A673 (cell line): ENCODE measurements around the gene NECTIN1. TPM values are rescaled to one million over a fixed set of nuclear protein-coding genes. Genes with fewer than 3 reads are reported as not detected.

Experiments
- BruUV-seq: library from RNA; stranded (reverse); fragments of 400-500 nt; replicated peaks from 2 replicates; lab custom pipeline; 2021; lab: Mats Ljungman, UMichigan
- CTCF ChIA-PET: fragments of 300-600 bp; sonication (Branson Sonifier 250); formaldehyde crosslinking; loops from one replicate; lab custom pipeline; 2022; ENCODE audit warnings: antibody characterized with exemption; lab: Charles Lee
- POLR2A ChIA-PET: fragments of 300-600 bp; sonication (Branson Sonifier 250); formaldehyde crosslinking; loops from one replicate; lab custom pipeline; 2022; ENCODE audit warnings: antibody characterized with exemption; ENCODE audit not compliant: low non-redundant PET; lab: Charles Lee
- DNase-seq: peaks from one replicate; pipeline ENCODE4 v3.0.0-alpha.2; 2015; ENCODE audit warnings: low spot score
- H3K27ac ChIP-seq: fragments of 200-600 bp; sonication (generic); 2 replicates; pipeline ENCODE4 v1.5.1; 2016; ENCODE audit warnings: mixed run types, low read depth, mild to moderate bottlenecking, mixed read lengths, antibody characterized with exemption, low read length; ENCODE audit not compliant: poor library complexity, severe bottlenecking
- H3K27me3 ChIP-seq: fragments of 200-600 bp; sonication (generic); replicated peaks from 2 replicates; pipeline ENCODE4 v1.6.1; 2017; ENCODE audit warnings: mixed run types, low read depth, mild to moderate bottlenecking, mixed read lengths, antibody characterized with exemption, low read length; ENCODE audit not compliant: insufficient read depth, poor library complexity
- H3K36me3 ChIP-seq: fragments of 200-600 bp; sonication (generic); 2 replicates; pipeline ENCODE4 v1.6.1; 2016; ENCODE audit warnings: mixed run types, mild to moderate bottlenecking, mixed read lengths, antibody characterized with exemption, low read length; ENCODE audit not compliant: insufficient read depth, poor library complexity, severe bottlenecking
- H3K4me1 ChIP-seq: fragments of 200-600 bp; sonication (generic); 2 replicates; pipeline ENCODE4 v1.6.1; 2017; ENCODE audit warnings: mixed run types, mild to moderate bottlenecking, mixed read lengths, antibody characterized with exemption, low read length; ENCODE audit not compliant: insufficient read depth, poor library complexity, severe bottlenecking
- H3K4me3 ChIP-seq: fragments of 200-600 bp; sonication (generic); 2 replicates; pipeline ENCODE4 v1.5.1; 2016; ENCODE audit warnings: low read depth, mixed run types, mild to moderate bottlenecking, mixed read lengths, low read length; ENCODE audit not compliant: poor library complexity, severe bottlenecking
- H3K9me3 ChIP-seq: fragments of 200-600 bp; sonication (generic); 2 replicates; pipeline ENCODE4 v1.6.1; 2016; ENCODE audit warnings: mixed run types, low read depth, mild to moderate bottlenecking, mixed read lengths, antibody characterized with exemption, low read length; ENCODE audit not compliant: poor library complexity, severe bottlenecking
- CTCF ChIP-seq: fragments of 300-800, 200-600 bp; sonication (generic); conservative IDR thresholded peaks from 2 replicates; pipeline ENCODE4 v1.5.1; 2017; ENCODE audit warnings: low read depth, mild to moderate bottlenecking, antibody characterized with exemption, low read length, moderate library complexity, mixed read lengths
- EZH2 ChIP-seq: fragments of 200-600 bp; sonication (generic); IDR thresholded peaks from 2 replicates; pipeline ENCODE4 v1.6.1; 2017; ENCODE audit warnings: borderline replicate concordance, low read depth, mild to moderate bottlenecking, mixed read lengths, antibody characterized with exemption, low read length; ENCODE audit not compliant: poor library complexity, severe bottlenecking
- intact Hi-C: fragments of 100-400 bp; cut with micrococcal nuclease; formaldehyde crosslinking; loops from one replicate; pipeline ENCODE4 v1.10.0; 2022; ENCODE audit not compliant: unreplicated experiment
- total RNA-seq: library from RNA; stranded (reverse); gene quantifications from 2 replicates; pipeline ENCODE4 v1.2.3, GENCODE V29; 2021

Gene NECTIN1
- total RNA-seq, 1 experiment from 2014 or later: 10.1 TPM

DNA sequence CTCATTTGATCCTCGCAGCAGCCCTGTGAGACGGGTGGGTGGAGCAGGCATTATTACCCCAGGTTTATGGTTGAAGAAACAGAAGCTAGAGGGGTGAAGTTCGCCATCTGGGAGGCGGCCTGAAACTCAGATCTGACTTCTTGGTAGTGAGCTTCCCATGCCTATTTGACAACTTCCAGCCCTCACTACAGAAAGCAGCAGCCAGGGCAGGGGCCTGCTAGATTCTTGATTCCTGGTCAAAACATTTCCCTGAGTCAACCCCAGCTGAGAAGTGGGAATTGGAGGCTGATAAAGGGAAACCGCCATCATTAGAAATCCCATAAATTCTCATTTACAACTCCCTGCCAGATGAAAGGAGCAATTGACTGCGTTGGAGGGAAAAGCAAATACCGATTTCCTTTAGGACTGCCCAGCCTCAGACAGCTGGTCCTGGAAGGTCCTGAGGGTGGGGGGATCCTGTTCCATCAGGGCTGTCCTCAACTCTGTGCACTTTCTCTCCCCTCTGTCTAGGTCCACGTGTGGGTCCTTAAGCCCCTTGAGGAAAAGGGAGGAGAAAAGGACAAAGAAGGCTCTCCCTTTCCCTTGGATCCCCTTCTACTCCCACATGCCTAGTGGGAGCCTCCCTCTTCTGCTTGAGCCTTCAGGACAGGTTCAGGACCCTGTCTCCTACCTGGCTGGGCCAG, 10.2 kb upstream of the NECTIN1 start:
- Histone ChIP-seq H3K9me3 (no peaks in the 10 kb centered on the region), H3K27me3 (peaks cover 7% of the 10 kb centered on the region), H3K4me1 (peaks cover 14% of the 10 kb centered on the region), H3K36me3 (no peaks in the 10 kb centered on the region), H3K27ac (no peak overlapping the region), H3K4me3 (no peak overlapping the region)
- CTCF ChIA-PET: interaction anchor here (1.5 kb wide), 1 partner anchor 10 kb away, joined by 4 read pairs; the partner anchor contains the start of gene NECTIN1
- no TSS peak for BruUV-seq
- intact Hi-C loops: no loop called here
- no peak for DNase-seq
- TF ChIP-seq CTCF: no peak
- no peak for TF ChIP-seq EZH2
- POLR2A ChIA-PET: no interaction called here

DNA sequence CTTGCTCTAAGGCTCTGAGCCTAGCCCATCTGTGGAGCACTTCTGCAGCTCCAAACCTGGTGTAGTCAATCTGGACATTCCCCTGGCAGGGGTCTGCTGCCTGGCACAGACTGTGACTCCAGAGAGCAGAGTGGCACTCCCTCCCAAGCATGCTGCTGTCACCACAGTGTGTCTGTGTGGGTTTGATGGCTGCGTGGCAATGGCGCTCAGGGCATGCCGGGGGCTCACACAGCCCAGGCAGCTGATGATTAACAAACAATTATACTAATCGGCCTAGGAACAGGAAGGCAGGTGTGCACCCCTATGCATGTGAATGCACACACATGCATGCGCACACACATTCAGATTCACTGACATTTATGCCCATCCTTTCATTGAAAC, 9.0 kb upstream of the NECTIN1 start:
- H3K27me3 ChIP-seq: peaks cover 17% of the 10 kb centered on the region
- no peak for DNase-seq
- peaks cover 14% of the 10 kb centered on the region for H3K4me1 ChIP-seq
- POLR2A ChIA-PET: no interaction called here
- TF ChIP-seq CTCF (no peak), EZH2 (no peak)
- H3K4me3 ChIP-seq: no peak overlapping the region
- CTCF ChIA-PET: interaction anchor here (0.6 kb wide), 1 partner anchor 119 kb away, joined by 3 read pairs; no protein-coding TSS in a partner anchor
- H3K36me3 ChIP-seq: no peaks in the 10 kb centered on the region
- intact Hi-C loops: no loop called here
- no peak overlapping the region for H3K27ac ChIP-seq
- H3K9me3 ChIP-seq: no peaks in the 10 kb centered on the region
- BruUV-seq: no TSS peak

DNA sequence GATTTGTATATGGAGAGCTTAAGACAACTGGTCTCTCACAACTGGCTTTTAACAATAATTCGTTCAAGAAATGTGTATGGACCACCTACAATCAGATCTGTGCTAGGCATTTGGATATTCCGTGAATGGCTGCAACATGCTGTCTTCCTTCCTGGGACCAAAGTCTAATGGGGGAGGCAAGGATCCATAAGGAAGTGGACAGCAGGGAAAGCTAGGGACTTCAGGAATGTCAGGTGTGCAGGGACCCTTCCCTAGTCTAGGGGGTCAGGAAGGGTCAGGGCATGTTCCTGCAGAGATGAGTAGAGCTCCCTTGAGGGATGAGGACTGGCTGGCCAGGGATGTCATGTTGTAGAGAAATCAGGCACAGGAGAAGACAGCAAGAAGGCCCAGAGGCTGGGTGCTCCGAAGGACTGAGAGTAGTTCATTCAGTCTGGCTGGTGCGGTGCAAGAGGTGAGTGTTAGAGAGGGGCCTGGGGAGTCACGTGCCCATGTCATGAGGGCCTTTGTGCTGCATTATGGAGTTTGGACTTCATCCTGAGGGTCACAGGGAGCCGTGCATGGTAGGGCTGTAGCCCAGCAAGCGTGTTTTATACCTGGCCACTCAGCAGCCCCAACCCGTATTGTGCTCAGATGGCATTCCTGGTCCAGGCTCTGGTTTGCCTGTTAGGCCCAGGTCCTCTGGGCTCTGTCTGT, 8.5 kb upstream of the NECTIN1 start:
- Histone ChIP-seq H3K27ac (no peak overlapping the region), H3K36me3 (no peaks in the 10 kb centered on the region), H3K9me3 (no peaks in the 10 kb centered on the region), H3K4me1 (peaks cover 10% of the 10 kb centered on the region), H3K4me3 (no peak overlapping the region), H3K27me3 (peaks cover 13% of the 10 kb centered on the region)
- BruUV-seq: no TSS peak
- ChIA-PET POLR2A (no interaction called here), CTCF (interaction anchor here (0.6 kb wide), 1 partner anchor 119 kb away, joined by 3 read pairs; no protein-coding TSS in a partner anchor)
- intact Hi-C loops: no loop called here
- DNase-seq: no peak
- TF ChIP-seq EZH2 (no peak), CTCF (no peak)
